Ascending aorta (tissue), 2 donors: ENCODE results near the gene IMP4. TPM values are rescaled to one million over a fixed set of nuclear protein-coding genes. Genes with fewer than 3 reads are reported as not detected.

ENCODE experiments used
- DNase-seq, 2 donors: peaks; one replicate each; pipeline ENCODE4 v3.0.0-alpha.2; 2019; ENCODE audit warnings: low spot score in 2 of 2
- H3K27ac ChIP-seq, 2 donors: fragments of 200-600 bp; sonication (generic); one replicate each; pipeline ENCODE4 v1.5.1; 2016 to 2017; ENCODE audit warnings: mild to moderate bottlenecking in 1 of 2
- H3K27me3 ChIP-seq: fragments of 200-600 bp; sonication (generic); one replicate; pipeline ENCODE4 v1.5.1; 2017
- H3K36me3 ChIP-seq, 2 donors: fragments of 200-600 bp; sonication (generic); one replicate each; pipeline ENCODE4 v1.5.1; 2016
- H3K4me1 ChIP-seq, 2 donors: fragments of 200-600 bp; sonication (generic); one replicate each; pipeline ENCODE4 v1.5.1; 2016 to 2017; ENCODE audit warnings: mild to moderate bottlenecking in 1 of 2
- H3K4me3 ChIP-seq, 2 donors: fragments of 200-600 bp; sonication (generic); one replicate each; pipeline ENCODE4 v1.5.1; 2016 to 2017; ENCODE audit warnings: mild to moderate bottlenecking in 1 of 2
- H3K9me3 ChIP-seq, 2 donors: fragments of 200-600 bp; sonication (generic); one replicate each; pipeline ENCODE4 v1.5.1; 2016
- intact Hi-C: fragments of 100-400 bp; cut with DNase I; formaldehyde crosslinking; loops from one replicate; pipeline ENCODE4 v1.15.1; 2023
- total RNA-seq: library from RNA; depleted of rRNA; stranded (reverse); fragments of >200 nt; gene quantifications from one replicate; pipeline ENCODE4 v1.1.0, GENCODE V29; 2016
- TF ChIP-seq, protein P1 (sequence below), 3 experiments: fragments of 200-600 bp in 2 of 3; fragments of 450-650 bp in 1 of 3; sonication (generic) in 2 of 3; IDR thresholded peaks; one replicate each; pipeline ENCODE4 v1.5.1; 2016 to 2019; ENCODE audit warnings: antibody characterized with exemption in 3 of 3, mild to moderate bottlenecking in 1 of 3, moderate library complexity in 1 of 3

The IMP4 gene
- total RNA-seq, 1 donor from 2014 or later: 97.9 TPM

DNA sequence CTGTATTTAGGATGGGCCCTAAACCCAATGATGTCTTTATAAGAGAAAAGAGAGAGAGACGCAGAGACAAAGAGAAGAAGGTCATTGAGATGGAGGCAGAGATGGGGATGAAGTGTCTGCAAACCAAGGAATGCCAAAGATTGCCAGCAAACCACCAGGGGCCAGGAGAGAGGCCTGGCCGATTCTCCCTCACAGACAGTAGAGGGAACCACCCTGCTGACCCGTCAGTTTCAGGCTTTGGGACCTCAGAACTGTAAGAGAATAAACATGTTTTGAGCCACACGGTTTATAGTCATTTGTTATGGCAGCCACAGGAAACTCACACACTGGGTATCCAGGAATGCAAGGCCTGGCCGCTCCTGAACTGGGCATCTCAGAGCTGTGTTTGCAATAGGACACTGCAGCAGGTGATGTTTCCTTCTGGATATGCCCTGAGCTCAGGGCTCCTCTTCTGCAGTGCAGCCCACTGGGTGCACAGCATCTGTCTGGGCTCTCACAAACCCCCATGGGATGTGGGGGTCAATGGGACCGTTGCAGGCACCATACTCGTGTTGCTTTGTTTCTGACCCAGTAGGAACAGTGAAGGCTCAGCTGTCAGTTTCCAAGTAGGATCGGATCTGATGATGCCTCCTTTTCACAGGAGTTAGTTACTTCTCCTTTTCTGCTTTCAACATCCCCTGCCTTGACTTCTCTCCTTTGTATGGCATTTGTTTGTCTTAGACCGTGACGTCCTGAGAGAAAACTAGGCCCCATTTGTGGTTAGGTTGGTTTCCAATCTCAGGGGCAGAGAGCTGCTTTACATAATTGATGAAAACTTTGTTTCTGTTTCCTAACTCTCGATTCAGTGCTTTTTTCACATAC, 34.0 kb downstream of the IMP4 start:
- H3K27ac ChIP-seq: no peak overlapping the region
- peak in 1 of 2 donors; percentile 55 for DNase-seq
- peaks cover 0 to 7% of the 10 kb centered on the region in 2 donors for H3K4me1 ChIP-seq
- intact Hi-C loops: loop anchor here (10.0 kb wide), 1 partner anchor 1118 kb away; the partner anchor contains the start of gene MZT2A
- peaks cover 0 to 14% of the 10 kb centered on the region in 2 donors for H3K36me3 ChIP-seq
- H3K4me3 ChIP-seq: no peak overlapping the region
- H3K27me3 ChIP-seq: no peaks in the 10 kb centered on the region
- TF ChIP-seq, protein P1, sequence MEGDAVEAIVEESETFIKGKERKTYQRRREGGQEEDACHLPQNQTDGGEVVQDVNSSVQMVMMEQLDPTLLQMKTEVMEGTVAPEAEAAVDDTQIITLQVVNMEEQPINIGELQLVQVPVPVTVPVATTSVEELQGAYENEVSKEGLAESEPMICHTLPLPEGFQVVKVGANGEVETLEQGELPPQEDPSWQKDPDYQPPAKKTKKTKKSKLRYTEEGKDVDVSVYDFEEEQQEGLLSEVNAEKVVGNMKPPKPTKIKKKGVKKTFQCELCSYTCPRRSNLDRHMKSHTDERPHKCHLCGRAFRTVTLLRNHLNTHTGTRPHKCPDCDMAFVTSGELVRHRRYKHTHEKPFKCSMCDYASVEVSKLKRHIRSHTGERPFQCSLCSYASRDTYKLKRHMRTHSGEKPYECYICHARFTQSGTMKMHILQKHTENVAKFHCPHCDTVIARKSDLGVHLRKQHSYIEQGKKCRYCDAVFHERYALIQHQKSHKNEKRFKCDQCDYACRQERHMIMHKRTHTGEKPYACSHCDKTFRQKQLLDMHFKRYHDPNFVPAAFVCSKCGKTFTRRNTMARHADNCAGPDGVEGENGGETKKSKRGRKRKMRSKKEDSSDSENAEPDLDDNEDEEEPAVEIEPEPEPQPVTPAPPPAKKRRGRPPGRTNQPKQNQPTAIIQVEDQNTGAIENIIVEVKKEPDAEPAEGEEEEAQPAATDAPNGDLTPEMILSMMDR (IDR thresholded peaks at IDR 0.05): no peak
- no peaks in the 10 kb centered on the region for H3K9me3 ChIP-seq

DNA sequence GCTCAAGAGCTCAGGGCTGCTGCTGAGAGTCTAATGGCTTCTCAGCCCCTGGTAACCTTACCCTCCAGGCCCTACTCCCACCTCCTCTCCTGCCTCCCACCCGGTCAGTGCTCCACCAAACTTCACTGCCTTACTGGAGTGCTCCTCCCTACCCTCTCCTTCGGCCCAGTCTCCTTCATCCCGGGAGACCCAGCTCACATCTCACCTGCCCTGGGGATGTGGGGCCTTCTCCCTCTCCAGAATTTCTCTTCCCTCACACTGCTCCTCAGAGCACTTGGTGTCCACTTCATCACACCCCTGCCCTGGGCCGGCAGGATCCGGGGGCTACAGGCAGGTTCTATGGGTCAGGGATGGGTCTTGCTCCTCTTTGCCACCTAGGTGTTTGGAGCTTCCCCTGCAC, 34.8 kb downstream of the IMP4 start:
- no peaks in the 10 kb centered on the region for H3K27me3 ChIP-seq
- intact Hi-C loops: loop anchor here (10.0 kb wide), 1 partner anchor 1117 kb away; the partner anchor contains the start of gene MZT2A
- H3K4me3 ChIP-seq: no peak overlapping the region
- TF ChIP-seq, protein P1 (IDR thresholded peaks at IDR 0.05): no peak
- H3K9me3 ChIP-seq: no peaks in the 10 kb centered on the region
- H3K27ac ChIP-seq: no peak overlapping the region
- DNase-seq: peak in 1 of 2 donors; percentile 35
- H3K4me1 ChIP-seq: peaks cover 0 to 7% of the 10 kb centered on the region in 2 donors
- peaks cover 5 to 14% of the 10 kb centered on the region in 2 donors for H3K36me3 ChIP-seq

DNA sequence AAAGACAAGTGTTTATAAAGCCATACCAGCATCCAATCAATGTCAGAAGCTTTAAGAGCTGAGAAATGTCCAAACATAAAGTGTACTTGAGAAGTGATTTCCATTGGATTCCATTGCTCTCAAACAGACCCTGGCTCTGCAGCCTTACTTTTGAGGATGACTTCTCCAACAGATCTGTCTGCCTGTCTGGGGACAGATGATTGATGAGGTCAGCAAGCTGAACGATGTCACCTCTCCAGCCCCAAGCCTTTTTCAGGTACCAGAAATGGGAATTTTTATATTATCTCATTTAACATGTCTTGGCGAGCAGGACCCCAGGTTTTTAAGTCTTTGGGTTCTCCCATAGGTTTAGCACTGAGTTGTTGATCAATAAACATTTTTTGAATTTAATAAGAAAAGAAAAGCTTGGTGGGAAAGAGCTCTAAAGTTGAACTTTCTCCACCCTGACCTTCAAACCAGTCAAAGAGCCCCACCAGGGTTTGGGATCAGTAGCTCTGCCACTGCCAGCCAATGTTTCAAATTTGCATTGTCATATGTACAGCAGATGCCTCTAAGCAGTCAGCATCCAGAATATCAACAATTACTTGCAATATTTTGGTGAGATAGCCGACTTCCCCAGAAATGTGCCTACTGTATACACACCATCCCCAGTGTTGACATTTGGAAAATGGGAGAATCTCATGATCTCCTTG, 35.7 kb downstream of the IMP4 start:
- no peak overlapping the region for H3K27ac ChIP-seq
- intact Hi-C loops: loop anchor here (10.0 kb wide), 1 partner anchor 1116 kb away; the partner anchor contains the start of gene MZT2A
- H3K27me3 ChIP-seq: no peaks in the 10 kb centered on the region
- H3K36me3 ChIP-seq: peaks cover 5 to 14% of the 10 kb centered on the region in 2 donors
- no peaks in the 10 kb centered on the region for H3K9me3 ChIP-seq
- no peak for DNase-seq
- peaks cover 0 to 6% of the 10 kb centered on the region in 2 donors for H3K4me1 ChIP-seq
- no peak overlapping the region for H3K4me3 ChIP-seq
- TF ChIP-seq, protein P1 (IDR thresholded peaks at IDR 0.05): no peak

DNA sequence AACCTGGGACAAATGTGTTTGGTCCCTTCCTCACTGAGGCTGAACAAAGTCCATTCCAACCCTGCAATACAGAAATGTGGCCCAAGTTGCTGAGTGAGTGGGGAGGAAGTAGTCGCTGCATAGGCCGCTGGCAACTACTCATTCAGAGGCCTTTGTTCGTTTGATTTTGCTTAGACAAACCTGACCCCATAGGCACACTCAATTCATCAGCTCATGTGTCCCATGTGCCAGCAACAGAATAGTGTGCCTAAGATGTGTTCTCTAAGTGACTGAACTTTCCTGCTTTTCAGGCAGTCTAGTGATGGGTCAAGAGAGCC, 36.2 kb downstream of the IMP4 start:
- Histone ChIP-seq H3K4me3 (no peak overlapping the region), H3K27me3 (no peaks in the 10 kb centered on the region), H3K4me1 (peaks cover 0 to 1% of the 10 kb centered on the region in 2 donors), H3K9me3 (no peaks in the 10 kb centered on the region), H3K36me3 (peaks cover 5 to 14% of the 10 kb centered on the region in 2 donors), H3K27ac (no peak overlapping the region)
- TF ChIP-seq, protein P1 (IDR thresholded peaks at IDR 0.05): no peak
- no peak for DNase-seq
- intact Hi-C loops: loop anchor here (10.0 kb wide), 1 partner anchor 1116 kb away; the partner anchor contains the start of gene MZT2A

DNA sequence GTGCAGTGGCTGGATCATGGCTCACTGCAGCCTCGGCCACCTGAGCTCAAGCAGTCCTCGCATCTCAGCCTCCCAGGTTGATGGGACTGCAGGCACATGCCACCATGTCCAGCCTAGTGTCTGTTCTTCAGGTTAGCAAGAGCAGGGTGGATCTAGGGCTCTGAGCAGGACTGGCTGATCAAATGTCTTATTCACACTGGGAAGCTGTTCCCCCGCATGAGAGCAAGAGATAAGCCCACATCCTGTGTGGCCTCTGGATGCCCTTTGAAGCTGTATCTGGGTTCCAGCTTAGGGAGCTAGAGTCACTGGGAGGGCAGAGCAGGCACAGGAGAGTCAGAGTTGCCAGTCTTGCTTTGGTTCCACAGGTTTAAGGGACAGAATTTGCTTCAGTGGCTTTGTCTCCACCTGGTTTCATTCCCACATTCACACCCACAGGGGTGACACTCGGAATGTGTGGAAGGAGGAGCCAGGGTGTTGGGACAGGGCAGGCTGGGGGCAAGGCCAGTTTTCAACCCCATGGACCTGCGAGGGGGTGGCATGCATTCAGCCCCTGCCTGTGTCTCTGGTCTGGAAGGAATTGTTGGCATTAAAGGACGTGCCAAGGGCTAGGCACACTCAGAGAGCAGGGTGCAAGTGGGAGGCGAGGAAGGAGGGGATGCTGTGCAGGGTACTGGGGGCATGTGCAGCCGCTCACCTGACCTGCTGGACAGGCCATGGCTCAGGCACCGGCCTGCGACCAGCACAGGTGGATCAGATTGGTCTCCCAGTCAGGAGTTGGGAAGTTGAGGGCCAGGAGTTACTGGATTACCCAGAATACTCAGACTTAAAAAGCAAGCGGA, 37.6 kb downstream of the IMP4 start:
- Histone ChIP-seq H3K27me3 (no peaks in the 10 kb centered on the region), H3K9me3 (no peaks in the 10 kb centered on the region), H3K27ac (no peak overlapping the region), H3K36me3 (peaks cover 5 to 11% of the 10 kb centered on the region in 2 donors), H3K4me1 (no peaks in the 10 kb centered on the region), H3K4me3 (no peak overlapping the region)
- peak in 1 of 2 donors; percentile 53 for DNase-seq
- TF ChIP-seq, protein P1 (IDR thresholded peaks at IDR 0.05): no peak
- intact Hi-C loops: no loop called here
